HG02623 (cell line): ENCODE results near the gene BRD9.
"Not testable (repeated sequence)": the region's sequence is repeated elsewhere in the genome, so short reads cannot be mapped to it uniquely, and the experiment has no call there.

Experiments
- ATAC-seq: cut with Tn5 transposase; IDR thresholded peaks from one replicate; pipeline ENCODE4 v1.9.1; 2021; ENCODE audit warnings: moderate library complexity; ENCODE audit not compliant: unreplicated experiment

Gene BRD9

GRCh38 chr5:846602-847091 lies 46.0 kb downstream of the BRD9 start:
- ATAC-seq, result not testable (repeated sequence)

- not testable (repeated sequence) for ATAC-seq
Observed at GRCh38 chr5:845676-846601, 46.7 kb downstream of the BRD9 start.

DNA sequence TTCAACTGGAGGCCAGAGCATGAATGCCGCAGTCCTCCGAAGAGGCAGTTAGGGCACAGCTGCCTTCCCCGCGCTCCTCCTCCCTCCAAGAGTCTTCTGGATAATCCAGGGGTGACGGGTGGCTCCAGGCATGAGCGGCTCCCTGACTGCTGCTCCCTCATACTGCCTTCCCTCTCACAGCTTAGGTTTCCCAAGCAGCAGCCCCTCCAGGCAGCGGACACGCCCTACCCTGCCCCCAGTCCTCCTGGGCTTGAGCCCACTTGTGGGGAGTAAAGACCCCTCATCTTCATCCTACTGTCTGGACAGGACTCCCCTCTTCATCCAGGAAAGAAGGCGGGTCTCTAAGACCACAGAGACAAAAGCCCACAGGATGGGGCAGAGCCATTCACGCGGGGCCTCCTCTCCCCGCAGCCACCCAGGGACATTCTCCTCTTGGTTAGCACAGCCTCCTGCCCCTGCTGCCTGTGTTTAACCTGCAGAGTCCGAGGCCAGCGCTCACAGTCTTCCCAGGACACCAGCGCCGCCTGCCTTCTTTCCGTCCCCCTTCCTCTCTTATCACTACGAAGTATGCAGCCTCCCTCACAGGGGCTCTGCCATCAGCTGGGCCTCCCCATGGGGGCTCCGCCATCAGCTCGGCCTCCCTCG lies 47.4 kb downstream of the BRD9 start:
- not testable (repeated sequence) for ATAC-seq

GRCh38 chr5:844426-844825 lies 48.2 kb downstream of the BRD9 start:
- not testable (repeated sequence) for ATAC-seq

DNA sequence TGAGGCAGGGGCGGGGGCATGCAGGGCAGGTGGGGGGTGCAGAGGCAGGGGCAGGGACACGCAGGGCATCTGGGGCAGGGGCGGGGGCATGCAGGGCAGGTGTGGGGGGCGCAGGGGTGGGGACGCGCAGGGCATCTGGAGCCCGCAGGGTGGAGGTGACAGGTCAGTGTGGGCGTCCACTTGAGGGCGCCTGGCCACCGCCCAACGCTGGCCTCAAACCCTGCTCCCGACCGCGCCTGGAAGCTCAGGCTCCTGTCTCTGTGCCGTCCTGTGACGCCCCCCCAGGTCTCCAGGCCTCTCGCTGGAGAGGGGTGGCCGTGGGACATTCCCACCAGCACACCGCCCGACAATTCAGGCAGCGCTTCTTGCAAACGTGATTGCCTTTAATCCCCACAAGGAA lies 48.7 kb downstream of the BRD9 start:
- ATAC-seq, result not testable (repeated sequence)

GRCh38 chr5:843371-843770 lies 49.2 kb downstream of the BRD9 start:
- not testable (repeated sequence) for ATAC-seq

DNA sequence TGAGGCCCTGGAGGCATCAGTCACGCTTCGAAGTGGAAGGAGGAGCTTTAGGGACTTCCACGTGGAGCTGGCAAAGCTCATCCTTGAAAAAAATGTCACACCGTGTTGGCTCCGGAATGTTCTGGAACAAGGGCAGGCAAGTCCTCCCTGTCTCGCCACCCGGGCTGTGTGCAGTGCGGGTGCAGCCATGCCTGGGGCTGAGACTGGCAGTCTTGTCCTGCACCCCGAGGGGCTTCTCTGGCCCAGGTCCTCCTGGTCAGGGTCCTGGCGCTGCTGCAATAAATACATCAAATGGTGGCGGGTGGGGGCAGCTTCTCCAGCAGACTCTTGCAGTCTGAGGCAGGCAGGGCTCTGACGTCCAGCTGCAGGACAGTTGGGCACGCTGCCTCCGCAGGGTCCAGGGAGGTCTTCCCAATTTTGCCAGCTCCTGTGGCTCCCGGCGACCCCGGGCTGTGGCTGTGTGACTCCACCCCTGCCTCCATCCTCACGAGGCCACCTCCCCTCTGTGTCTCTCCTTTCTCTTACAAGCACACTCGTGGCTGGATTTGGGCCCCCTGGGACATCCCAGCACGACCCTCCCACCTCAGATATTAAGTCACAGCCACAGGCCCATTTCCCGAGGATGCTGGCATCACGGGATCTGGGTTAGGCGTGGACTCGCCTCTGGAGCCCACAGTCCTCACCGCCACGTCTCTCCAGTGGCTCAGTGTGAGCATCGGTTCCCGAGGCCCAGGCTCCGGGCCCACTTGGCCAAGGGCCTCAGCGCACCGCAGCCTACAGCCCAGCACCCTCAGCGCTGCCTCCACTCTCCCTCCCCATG lies 50.0 kb downstream of the BRD9 start:
- not testable (repeated sequence) for ATAC-seq

DNA sequence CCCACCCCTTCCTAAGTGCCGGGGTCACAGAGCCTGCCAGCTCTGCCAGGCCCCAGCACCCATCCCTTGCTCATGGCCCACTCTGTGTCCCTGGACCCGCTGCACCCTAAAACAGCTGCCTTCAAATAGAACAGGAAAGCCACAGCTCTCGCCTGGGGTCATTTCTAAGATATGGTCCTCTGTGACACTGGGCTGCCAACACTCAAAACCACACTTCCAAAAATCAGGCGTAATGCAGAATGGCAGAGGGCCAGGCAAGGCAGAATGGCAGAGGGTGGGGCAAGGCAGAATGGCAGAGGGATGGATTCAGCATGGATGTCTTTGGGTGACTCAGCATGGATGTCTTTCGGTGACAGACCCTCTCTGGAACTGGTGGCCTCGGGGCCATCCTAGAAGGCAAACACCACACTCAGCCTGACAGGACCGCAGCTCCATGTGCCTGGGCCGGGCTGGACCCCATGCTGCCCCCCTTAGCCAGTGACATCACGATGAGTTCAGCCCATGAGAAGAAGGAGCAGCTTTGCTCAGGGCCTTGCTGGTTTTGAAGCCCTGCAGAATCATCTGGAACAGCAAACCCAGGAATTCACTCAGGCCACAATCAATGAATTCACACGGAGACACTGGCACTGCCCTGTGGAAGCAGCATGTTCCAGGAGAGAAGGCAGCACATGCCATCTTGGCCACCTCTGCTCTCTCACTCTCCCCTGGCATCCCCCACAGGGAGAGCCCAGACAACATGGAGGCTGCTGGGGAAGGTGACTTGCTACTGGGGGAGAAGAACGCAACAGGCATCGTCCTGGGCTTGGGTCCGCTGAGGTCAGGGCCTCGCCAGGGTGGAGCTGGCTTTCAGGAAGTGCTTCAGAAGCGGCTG lies 50.8 kb downstream of the BRD9 start:
- not testable (repeated sequence) for ATAC-seq

GRCh38 chr5:840974-841435 lies 51.6 kb downstream of the BRD9 start:
- not testable (repeated sequence) for ATAC-seq

DNA sequence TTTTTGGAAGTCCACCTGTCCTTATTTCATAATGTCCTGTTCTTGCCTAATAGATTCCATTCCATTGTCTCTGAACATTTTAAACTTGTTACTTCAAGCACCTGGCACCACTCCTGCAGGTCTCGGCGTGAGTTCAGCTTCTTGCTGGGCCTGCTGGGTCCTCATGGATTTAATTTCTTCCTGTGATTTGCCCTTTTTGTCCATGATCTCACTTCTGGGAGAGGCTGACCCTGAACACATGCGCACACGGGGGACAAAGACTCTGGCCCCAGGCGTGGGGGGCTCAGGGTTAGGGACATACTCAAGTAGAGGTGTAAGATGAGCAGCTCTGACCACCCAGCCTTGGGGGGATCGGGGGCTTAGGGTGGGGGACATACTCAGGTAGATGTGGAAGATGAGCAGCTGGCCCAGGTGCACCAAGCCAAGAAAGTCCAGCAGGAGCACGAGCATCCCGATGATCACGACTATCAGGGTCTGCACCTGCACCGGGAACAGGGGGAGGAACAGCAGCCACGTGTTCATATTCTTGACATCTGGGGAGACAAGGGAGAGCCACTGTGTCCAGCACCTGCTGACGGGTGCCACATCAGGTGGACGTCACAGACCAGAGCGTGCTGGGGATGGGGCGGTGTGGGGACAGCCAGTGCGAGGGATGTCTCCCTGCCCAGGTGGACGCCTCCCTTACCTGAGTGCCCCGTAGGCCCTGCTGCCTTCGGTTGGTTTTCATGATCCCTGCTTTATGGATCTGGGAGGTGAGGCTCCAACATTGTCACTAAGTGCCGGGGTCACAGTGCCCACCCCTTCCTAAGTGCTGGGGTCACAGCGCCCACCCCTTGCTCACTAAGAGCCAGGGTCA lies 52.3 kb downstream of the BRD9 start:
- ATAC-seq, result not testable (repeated sequence)

GRCh38 chr5:838431-838851 lies 54.2 kb downstream of the BRD9 start:
- not testable (repeated sequence) for ATAC-seq

GRCh38 chr5:837621-838121 lies 54.9 kb downstream of the BRD9 start:
- ATAC-seq, result not testable (repeated sequence)

- not testable (repeated sequence) for ATAC-seq
Observed at GRCh38 chr5:835933-836612, 56.5 kb downstream of the BRD9 start.

- ATAC-seq, result not testable (repeated sequence)
Observed at GRCh38 chr5:834013-834412, 58.6 kb downstream of the BRD9 start.

GRCh38 chr5:828194-828593 lies 64.4 kb downstream of the BRD9 start:
- ATAC-seq, result not testable (repeated sequence)

GRCh38 chr5:825544-825943 lies 67.1 kb downstream of the BRD9 start:
- not testable (repeated sequence) for ATAC-seq

DNA sequence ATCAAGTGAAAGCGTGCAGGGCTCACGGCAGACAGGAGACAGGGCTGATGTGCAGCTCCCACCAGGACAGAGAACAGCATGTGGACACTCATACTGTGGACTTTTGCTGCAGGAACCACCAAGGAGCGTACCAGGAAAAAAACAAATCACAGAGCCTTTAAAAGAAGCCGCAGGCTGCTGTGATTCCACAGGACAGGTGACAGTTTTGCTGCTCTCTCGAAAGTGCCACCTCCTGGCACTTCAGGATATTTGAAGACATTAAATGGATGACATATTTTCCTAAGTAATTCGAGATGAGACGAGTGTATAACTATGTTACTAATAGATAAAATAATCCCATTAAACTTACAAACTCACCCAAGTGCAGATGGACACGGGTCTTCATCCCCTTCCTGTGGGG lies 71.1 kb downstream of the BRD9 start:
- no peak for ATAC-seq

- no peak for ATAC-seq
Observed at GRCh38 chr5:820245-820644, 72.4 kb downstream of the BRD9 start.
